Cortex of kidney (tissue), 1 donor: ENCODE data around the gene KLHL3.

Experiments
- DNase-seq: peaks from one replicate; lab custom pipeline; 2025; lab: John Stamatoyannopoulos, UW

The KLHL3 gene

GRCh38 chr5:137633896-137634295 is 102.0 kb downstream of the KLHL3 start:
- no peak for DNase-seq

DNA sequence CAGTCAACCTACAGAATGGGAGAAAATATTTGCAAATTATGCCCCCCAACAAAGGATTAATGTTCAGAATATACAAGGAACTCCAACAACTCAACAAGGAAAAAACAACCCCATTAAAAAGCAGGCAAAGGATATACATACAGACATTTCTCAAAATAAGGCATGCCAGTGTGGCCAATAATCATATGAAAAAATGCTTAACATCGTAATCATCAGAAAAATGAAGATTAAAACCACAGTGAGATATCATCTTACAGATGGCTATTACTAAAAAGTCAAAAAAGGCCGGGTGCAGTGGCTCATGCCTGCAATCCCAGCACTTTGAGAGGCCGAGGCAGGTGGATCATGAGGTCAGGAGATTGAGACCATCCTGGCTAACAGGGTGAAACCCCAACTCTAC is 103.2 kb downstream of the KLHL3 start:
- DNase-seq = no peak

DNA sequence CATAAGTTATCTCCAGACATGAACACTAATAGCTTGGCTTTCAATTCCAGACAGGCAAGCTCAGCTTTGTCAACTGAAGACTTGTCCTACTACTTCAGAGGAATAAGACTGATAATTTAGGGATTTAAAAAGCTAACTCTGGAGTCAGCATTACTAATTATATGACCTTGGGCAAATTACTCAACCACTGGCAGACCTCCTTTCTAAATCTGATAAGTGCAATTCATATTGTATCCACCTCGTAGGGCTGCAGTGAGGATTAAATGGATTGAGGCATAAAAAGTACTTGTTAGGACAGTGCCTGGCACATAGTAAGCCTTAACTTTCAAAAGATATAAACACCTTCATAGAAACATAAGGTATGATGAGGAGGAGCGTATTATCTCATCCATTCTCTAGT is 104.4 kb downstream of the KLHL3 start:
- DNase-seq = no peak

- no peak for DNase-seq
Measured at GRCh38 chr5:137630972-137631370, 104.9 kb downstream of the KLHL3 start.

DNA sequence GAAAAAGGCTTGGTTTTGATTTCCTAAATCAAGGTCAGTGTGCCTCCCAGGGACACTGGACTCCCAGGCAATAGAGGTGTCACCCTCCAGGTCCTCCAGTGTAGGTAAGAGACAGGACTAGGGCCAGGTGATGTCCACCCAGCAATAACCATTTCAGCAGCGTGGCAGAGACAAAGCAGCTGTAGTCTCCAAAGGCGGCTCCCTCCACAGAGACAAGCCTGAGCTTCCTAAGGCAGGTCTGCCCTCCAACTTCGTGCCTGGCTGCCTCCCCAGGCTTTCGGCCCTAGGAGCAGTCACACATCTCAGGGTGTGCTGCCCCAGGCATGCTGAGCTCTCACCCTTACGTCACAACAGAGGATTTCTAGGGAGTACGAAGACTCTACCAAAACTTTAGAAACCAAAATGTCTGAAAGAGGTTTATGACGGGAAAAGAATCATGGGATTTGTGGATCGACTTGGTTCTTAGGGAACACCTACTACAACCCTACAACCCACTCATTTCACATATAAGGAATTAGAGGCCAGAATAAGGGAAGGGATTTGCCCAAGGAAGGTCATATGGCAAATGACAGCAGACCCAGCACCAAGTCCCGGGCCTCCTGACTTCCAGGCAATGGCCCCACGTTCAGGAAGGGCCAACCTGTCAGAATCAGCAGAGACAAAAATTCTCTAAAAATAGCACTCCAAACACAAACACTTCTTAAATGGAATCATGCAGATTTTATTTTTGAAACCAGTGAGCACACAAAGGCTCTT is 105.5 kb downstream of the KLHL3 start:
- no peak for DNase-seq

- DNase-seq = no peak
Measured at GRCh38 chr5:137629646-137630045, 106.2 kb downstream of the KLHL3 start.

DNA sequence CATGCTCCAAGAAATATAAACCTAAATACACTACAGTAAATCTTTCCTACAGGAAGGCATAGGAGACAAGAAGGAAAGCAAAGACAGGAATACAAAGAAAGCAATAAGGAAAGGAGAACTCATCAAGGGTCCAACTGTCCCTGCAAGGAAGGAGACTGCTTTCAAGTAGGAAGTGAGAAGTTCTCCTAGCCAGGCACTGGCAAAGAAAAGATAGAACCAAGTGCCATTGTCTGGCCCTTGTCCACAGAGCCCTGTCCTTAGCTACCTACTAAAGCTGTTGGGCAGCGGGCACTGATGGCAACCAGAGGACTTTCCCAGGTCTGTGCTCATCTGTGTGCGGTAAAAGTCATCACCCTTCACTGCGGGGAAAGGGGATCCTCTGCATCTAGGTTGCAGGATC is 108.2 kb downstream of the KLHL3 start:
- no peak for DNase-seq

GRCh38 chr5:137627293-137627692 is 108.6 kb downstream of the KLHL3 start:
- DNase-seq = no peak

GRCh38 chr5:137624786-137625349 is 111.0 kb downstream of the KLHL3 start:
- no peak for DNase-seq

- DNase-seq = no peak
Measured at GRCh38 chr5:137622850-137623249, 113.0 kb downstream of the KLHL3 start.

DNA sequence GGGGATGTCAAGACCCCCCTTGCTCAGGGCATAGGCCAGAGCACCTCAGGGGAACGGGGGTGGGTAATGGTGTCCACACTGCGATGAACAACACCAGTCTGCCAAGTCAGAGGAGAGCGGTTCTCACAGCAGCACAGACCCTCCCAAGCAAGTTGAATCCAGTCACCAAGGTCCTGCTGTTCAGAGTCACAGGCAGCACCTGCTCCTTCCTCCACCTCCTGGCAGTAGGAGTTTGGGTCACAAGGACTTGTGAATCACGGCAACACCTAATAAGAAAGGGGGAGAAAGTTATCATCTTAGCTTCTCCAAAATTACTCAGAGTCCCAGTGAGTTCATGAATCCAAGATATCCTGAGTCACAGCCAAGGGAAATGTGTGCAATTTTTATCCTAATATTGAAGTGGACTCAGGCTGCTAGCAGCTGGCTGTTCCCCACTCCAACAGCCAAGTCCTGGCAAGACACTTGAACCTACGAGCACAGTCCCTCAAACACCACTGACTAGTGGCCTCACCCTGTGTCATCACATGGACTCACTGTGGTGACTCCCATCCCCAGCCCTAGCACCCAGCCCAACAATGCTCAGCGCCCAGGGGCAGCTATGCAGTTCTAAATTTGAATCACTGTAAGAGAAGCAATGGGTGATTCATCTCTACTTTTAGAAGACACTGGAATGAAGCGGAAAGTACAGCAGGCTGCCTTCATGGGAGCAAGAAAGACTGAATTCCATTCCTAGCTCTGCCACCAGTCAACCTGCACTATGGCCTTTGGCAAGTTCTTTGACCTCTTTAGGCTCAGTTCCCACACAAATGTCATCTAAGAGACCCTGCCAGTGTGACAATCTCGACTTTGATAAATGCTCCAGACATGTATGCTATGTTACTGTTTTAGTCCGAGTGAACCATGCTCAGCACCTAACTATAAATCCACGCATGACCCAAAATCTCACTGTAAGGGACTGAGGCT is 113.7 kb downstream of the KLHL3 start:
- no peak for DNase-seq

- no peak for DNase-seq
Measured at GRCh38 chr5:137621306-137621705, 114.6 kb downstream of the KLHL3 start.

DNA sequence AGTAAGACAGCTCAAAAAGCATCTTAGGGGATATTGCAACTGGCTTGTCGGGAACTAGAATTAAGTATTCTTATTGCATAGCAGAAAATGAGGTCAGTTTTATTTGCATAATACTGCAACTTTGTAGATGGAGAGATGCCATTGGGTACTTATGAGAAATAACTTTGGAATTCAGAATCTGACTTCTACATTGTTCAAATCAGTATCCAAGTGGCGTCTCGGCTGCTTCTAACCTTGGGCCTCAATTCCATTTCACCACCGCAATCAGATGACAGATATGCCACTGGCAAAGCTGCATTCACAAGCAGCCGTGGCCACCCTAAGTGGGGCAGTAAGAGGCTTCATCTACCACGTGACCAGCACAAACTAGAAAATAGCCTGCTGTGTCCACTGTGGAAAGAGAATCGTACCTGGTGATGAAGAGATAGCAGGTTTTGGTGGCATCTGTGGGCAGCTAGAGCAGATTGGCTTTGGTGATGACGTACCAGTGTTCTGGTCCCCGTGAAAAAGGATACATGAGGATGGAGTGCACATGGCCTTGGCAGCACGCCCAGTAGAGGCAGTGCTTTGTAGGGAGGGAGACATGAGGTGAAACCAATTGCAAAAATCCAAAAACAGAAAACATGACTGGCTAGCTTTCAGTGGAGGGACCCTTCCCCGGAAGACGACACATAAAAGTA is 116.6 kb downstream of the KLHL3 start:
- no peak for DNase-seq

DNA sequence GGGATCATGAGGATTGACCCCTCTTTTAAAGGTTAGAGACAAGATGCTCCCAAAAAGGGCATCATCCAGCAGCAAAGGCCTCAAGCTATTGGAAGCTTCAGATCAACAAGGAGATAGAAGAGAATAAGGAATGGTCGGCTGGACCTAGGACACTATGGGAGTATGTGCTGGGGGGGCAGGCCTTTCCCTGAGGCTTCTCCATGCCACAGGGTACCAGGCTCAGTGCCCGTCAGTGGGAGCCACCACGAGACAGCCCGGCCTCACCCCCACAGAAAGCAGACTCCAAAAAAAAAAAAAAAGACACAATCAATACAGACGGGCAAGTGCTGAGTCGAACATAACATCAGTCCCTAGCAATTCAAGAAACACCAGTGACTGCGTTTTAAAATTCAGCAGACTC is 117.4 kb downstream of the KLHL3 start:
- no peak for DNase-seq

DNA sequence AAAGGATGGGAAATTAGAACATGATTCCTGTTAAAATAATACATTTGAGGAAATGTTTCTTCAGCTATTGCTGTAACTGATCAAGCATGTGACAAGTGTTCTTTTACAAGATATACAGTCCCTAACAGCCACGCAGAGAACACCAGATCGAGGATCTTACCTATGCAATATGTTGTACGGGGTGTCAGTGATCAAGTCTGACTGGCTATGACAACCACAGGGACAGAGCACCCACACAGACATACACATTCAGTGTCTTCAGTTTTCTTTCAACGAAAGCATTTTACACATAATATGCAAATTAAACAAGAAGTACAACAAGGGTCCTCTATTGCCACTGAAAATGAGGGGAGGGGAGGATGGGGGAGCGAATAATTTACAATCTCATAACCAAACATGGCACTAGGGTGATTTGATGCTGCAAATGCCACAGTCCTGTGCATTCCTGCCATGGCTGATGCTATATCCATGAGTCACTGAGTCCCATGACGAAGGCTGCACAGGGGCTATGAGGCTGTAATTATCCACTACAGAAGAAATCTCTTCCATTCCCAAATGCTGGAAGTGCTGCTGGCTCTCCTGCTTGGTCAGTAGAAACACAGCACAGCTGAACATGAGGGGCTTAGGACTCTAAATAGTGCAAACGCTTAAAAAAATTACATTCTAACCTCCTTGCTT is 118.2 kb downstream of the KLHL3 start:
- no peak for DNase-seq

- DNase-seq = no peak
Measured at GRCh38 chr5:137616046-137616445, 119.8 kb downstream of the KLHL3 start.

- DNase-seq = no peak
Measured at GRCh38 chr5:137615171-137615775, 120.6 kb downstream of the KLHL3 start.

DNA sequence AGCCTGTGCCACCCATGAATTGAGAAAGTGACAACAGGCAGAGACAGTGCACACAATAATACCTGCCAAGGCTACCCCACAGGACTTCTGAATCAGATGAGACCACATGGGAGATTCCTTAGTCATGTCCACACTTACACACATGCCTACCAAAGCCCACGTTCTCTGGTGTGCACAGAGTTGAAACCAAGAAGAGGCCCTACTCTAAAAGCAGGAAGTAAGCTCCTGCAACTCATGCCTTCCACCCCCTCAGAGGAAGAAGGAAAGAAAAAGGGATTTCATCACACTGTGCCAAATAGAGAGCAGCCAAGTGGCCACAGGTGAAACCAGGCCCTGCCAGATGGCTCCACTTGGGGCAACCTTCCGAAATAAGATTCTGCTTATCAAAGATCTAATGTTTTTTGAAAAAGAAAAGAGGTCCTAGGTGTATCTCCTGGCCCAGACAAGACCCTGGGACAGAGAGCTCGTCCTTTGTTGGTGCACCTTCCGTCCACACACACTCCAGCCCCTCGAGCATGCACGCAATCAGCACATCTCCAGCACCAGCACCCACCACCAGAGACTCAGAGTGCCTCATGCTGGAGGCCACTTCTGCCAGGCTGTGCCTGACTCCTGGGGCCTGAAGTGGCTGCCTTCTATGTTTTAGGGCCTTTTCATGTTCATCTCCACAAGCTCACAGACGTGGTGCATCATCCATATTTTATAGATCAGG is 122.2 kb downstream of the KLHL3 start:
- DNase-seq = no peak

- no peak for DNase-seq
Measured at GRCh38 chr5:137612576-137612975, 123.3 kb downstream of the KLHL3 start.

DNA sequence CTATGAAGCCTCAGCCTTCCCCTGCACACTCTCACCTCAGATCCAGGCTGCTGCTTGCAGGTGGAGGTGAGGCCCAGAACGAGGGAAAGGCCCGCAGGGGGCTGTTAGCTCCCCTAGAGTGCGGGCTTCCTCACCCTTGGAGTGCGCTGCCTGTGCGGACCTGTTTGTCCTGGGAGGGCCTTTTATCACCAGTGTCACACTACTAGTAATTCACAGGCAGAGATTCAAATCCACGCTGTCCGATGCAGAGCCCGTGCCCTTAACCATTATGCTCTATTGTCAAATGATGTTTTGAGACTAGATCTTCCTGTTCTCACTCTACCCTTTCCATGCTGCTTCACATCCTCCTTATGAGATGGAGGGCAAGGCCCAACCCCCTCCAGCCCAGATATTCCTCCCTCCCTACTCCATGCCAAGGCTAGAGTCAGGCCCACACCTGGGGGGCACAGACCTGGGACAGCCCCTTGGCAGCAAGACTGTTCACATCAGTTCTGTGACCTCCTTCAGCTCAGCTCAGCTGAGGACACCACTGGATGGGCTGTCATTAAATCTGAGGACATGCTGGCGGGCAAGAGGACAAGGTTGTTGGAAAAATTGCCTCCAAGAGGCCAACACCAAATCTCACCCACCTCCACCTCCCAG is 124.0 kb downstream of the KLHL3 start:
- DNase-seq = no peak
